Right atrium auricular region (tissue), 2 donors: ENCODE data around the gene CPA1. TPM values are rescaled to one million over a fixed set of nuclear protein-coding genes. Genes with fewer than 3 reads are reported as not detected.

Experiments used
- DNase-seq: peaks from one replicate; pipeline ENCODE4 v3.0.0-alpha.2; 2019; ENCODE audit warnings: low spot score
- H3K27ac ChIP-seq, 2 donors: fragments of 200-600 bp; sonication (generic); 1 replicate in 1 of 2; 2 replicates in 1 of 2; pipeline ENCODE4 v1.5.1; 2016 to 2019
- H3K27me3 ChIP-seq, 2 donors: fragments of 200-600 bp; sonication (generic); one replicate each; pipeline versions ENCODE4 v1.5.1 to v1.6.0; 2017 to 2019
- H3K36me3 ChIP-seq: fragments of 200-600 bp; sonication (generic); one replicate; pipeline ENCODE4 v1.5.1; 2016
- H3K4me1 ChIP-seq, 2 donors: fragments of 200-600 bp; sonication (generic); one replicate each; pipeline versions ENCODE4 v1.5.1 to v1.6.0; 2017 to 2019
- H3K4me3 ChIP-seq, 2 donors: fragments of 200-600 bp; sonication (generic); 1 replicate in 1 of 2; 2 replicates in 1 of 2; pipeline ENCODE4 v1.5.1; 2017 to 2019; ENCODE audit warnings: mild to moderate bottlenecking in 1 of 2, moderate library complexity in 1 of 2
- H3K9me3 ChIP-seq, 2 donors: fragments of 200-600 bp; sonication (generic); one replicate each; pipeline ENCODE4 v1.5.1; 2019
- CTCF ChIP-seq, 2 donors: fragments of 200-600 bp; sonication (generic); IDR thresholded peaks; one replicate each; pipeline ENCODE4 v1.5.1; 2019; ENCODE audit warnings: antibody characterized with exemption in 2 of 2
- total RNA-seq, 2 donors: library from RNA; depleted of rRNA; stranded (reverse); fragments of >200 nt; gene quantifications; one replicate each; pipeline ENCODE4 v1.1.0, GENCODE V29; 2016

CPA1 gene
- total RNA-seq, 2 donors from 2014 or later: not detected

GRCh38 chr7:130367088-130367755 lies 13.1 kb upstream of the CPA1 start:
- H3K36me3 ChIP-seq: no peaks in the 10 kb centered on the region
- TF ChIP-seq CTCF (IDR thresholded peaks at IDR 0.05): no peak
- DNase-seq: no peak
- H3K4me3 ChIP-seq: no peak overlapping the region
- no peaks in the 10 kb centered on the region for H3K9me3 ChIP-seq
- H3K4me1 ChIP-seq: peaks cover 0 to 21% of the 10 kb centered on the region in 2 donors
- H3K27me3 ChIP-seq: no peaks in the 10 kb centered on the region
- no peak overlapping the region for H3K27ac ChIP-seq

GRCh38 chr7:130367836-130368746 lies 12.2 kb upstream of the CPA1 start:
- no peak overlapping the region for H3K4me3 ChIP-seq
- no peak overlapping the region for H3K27ac ChIP-seq
- no peaks in the 10 kb centered on the region for H3K27me3 ChIP-seq
- DNase-seq: no peak
- H3K9me3 ChIP-seq: no peaks in the 10 kb centered on the region
- H3K4me1 ChIP-seq: peaks cover 0 to 28% of the 10 kb centered on the region in 2 donors
- no peak for TF ChIP-seq CTCF (IDR thresholded peaks at IDR 0.05)
- no peaks in the 10 kb centered on the region for H3K36me3 ChIP-seq

GRCh38 chr7:130369110-130369711 lies 11.1 kb upstream of the CPA1 start:
- no peaks in the 10 kb centered on the region for H3K9me3 ChIP-seq
- peaks cover 0 to 39% of the 10 kb centered on the region in 2 donors for H3K4me1 ChIP-seq
- no peak for TF ChIP-seq CTCF (IDR thresholded peaks at IDR 0.05)
- no peak for DNase-seq
- no peaks in the 10 kb centered on the region for H3K27me3 ChIP-seq
- H3K4me3 ChIP-seq: no peak overlapping the region
- H3K36me3 ChIP-seq: no peaks in the 10 kb centered on the region
- peak overlapping the region in 1 of 2 donors; percentile 16 for H3K27ac ChIP-seq

GRCh38 chr7:130369831-130370550 lies 10.3 kb upstream of the CPA1 start:
- H3K27ac ChIP-seq: peak overlapping the region in 1 of 2 donors; percentile 16
- TF ChIP-seq CTCF (IDR thresholded peaks at IDR 0.05): no peak

GRCh38 chr7:130371046-130371445 lies 9.2 kb upstream of the CPA1 start:
- peak; percentile 80 for DNase-seq
- H3K27me3 ChIP-seq: no peaks in the 10 kb centered on the region
- H3K27ac ChIP-seq: no peak overlapping the region
- no peak overlapping the region for H3K4me3 ChIP-seq
- no peaks in the 10 kb centered on the region for H3K36me3 ChIP-seq
- peaks cover 0 to 39% of the 10 kb centered on the region in 2 donors for H3K4me1 ChIP-seq
- no peaks in the 10 kb centered on the region for H3K9me3 ChIP-seq
- no peak for TF ChIP-seq CTCF (IDR thresholded peaks at IDR 0.05)

More at GRCh38 chr7:130369831-130370550, 10.3 kb upstream of the CPA1 start:
- peaks cover 0 to 39% of the 10 kb centered on the region in 2 donors for H3K4me1 ChIP-seq
- H3K27me3 ChIP-seq: no peaks in the 10 kb centered on the region
- no peak for DNase-seq
- H3K36me3 ChIP-seq: no peaks in the 10 kb centered on the region
- no peak overlapping the region for H3K4me3 ChIP-seq
- H3K9me3 ChIP-seq: no peaks in the 10 kb centered on the region
